Osteoblast (primary cell): Measurements from ENCODE around the gene NTN4. TPM values are rescaled to one million over a fixed set of nuclear protein-coding genes. Genes with fewer than 3 reads are reported as not detected.
"Not testable (repeated sequence)": the region's sequence is repeated elsewhere in the genome, so short reads cannot be mapped to it uniquely, and the experiment has no call there.

Experiments
- DNase-seq: peaks from one replicate; pipeline ENCODE4 v3.0.0; 2011; ENCODE audit warnings: low spot score, mixed read lengths; ENCODE audit not compliant: insufficient read length; ENCODE audit errors: missing footprints
- H2AFZ ChIP-seq: 2 replicates; pipeline ENCODE4 v1.6.0; 2011; ENCODE audit warnings: mild to moderate bottlenecking, low read length
- H3K27ac ChIP-seq: 2 replicates; pipeline ENCODE4 v1.5.1; 2011; ENCODE audit warnings: mild to moderate bottlenecking, low read depth, low read length, moderate library complexity
- H3K27me3 ChIP-seq: 2 replicates; pipeline ENCODE4 v1.6.0; 2012; ENCODE audit warnings: mild to moderate bottlenecking, control low read depth, inconsistent platforms, low read length, moderate library complexity; ENCODE audit not compliant: insufficient read depth
- H3K36me3 ChIP-seq: 2 replicates; pipeline ENCODE4 v1.5.1; 2011; ENCODE audit warnings: mild to moderate bottlenecking, low read length, control low read depth, moderate library complexity; ENCODE audit not compliant: insufficient read depth
- H3K4me1 ChIP-seq: 2 replicates; pipeline ENCODE4 v1.5.1; 2011; ENCODE audit warnings: mild to moderate bottlenecking, low read length, control low read depth, moderate library complexity; ENCODE audit not compliant: insufficient read depth
- H3K4me2 ChIP-seq: 2 replicates; pipeline ENCODE4 v1.6.0; 2011; ENCODE audit warnings: mild to moderate bottlenecking, low read length; ENCODE audit not compliant: insufficient read depth
- H3K4me3 ChIP-seq: fragments of 200-600 bp; sonication (generic); 3 replicates; pipeline ENCODE4 v1.5.1; 2012; ENCODE audit warnings: mild to moderate bottlenecking, low read length, inconsistent platforms; ENCODE audit not compliant: insufficient read depth
- H3K79me2 ChIP-seq: 2 replicates; pipeline ENCODE4 v1.6.0; 2012; ENCODE audit warnings: mild to moderate bottlenecking, low read length, control low read depth, inconsistent platforms; ENCODE audit not compliant: insufficient read depth
- H3K9me3 ChIP-seq: 2 replicates; pipeline ENCODE4 v1.5.1; 2011; ENCODE audit warnings: low read depth, low read length, control low read depth
- H4K20me1 ChIP-seq: 2 replicates; pipeline ENCODE4 v1.6.0; 2012; ENCODE audit warnings: mild to moderate bottlenecking, low read length, control low read depth; ENCODE audit not compliant: insufficient read depth
- CTCF ChIP-seq: IDR thresholded peaks from 2 replicates; pipeline ENCODE4 v1.5.1; 2011; ENCODE audit warnings: mild to moderate bottlenecking, low read depth, low read length, moderate library complexity; ENCODE audit errors: extremely low read depth
- total RNA-seq: library from RNA; depleted of rRNA; stranded (reverse); fragments of >200 nt; gene quantifications from 2 replicates; pipeline ENCODE4 v1.2.3, GENCODE V29; 2012

NTN4 gene
- total RNA-seq, 1 donor: 47.8 TPM

- H3K79me2 ChIP-seq: peaks cover 60% of the 10 kb centered on the region
- H3K9me3 ChIP-seq: no peaks in the 10 kb centered on the region
- TF ChIP-seq CTCF: no peak
- H2AFZ ChIP-seq: no peak overlapping the region
- H4K20me1 ChIP-seq: no peaks in the 10 kb centered on the region
- H3K27ac ChIP-seq: peak overlapping the region; percentile 91
- H3K27me3 ChIP-seq: no peaks in the 10 kb centered on the region
- peaks cover 30% of the 10 kb centered on the region for H3K4me1 ChIP-seq
- H3K4me2 ChIP-seq: peak overlapping the region; percentile 89
- DNase-seq: peak; percentile 91
- peak overlapping the region; percentile 91 for H3K4me3 ChIP-seq
- H3K36me3 ChIP-seq: peaks cover 22% of the 10 kb centered on the region
Measured at GRCh38 chr12:95788637-95789036, 1.9 kb downstream of the NTN4 start.

DNA sequence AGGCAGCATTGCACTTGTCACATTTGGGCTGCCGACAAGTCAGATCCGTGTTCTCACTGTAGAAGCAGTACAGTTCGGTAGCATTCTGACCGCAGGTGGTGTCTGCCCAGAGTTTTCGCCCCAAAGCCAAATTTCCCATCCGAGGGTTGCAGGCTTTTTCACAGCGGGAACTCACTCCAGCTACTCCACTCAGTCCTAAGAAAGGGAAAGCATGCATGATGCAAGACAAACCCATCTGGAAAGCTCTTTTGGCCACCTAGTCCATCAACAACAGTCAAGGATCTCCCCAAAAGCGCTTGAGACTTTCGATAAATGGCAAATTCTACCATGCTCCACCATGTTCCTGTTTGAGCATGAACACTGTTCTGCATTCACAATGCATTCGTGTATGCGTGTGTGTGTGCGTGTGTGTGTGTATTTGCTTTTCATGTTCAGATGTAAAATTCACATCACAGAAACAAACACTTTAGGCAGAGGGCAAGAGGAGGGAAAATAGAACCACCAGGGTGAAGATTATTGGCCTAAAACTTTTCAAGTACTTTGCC lies 3.2 kb downstream of the NTN4 start:
- Histone ChIP-seq H3K4me1 (peaks cover 37% of the 10 kb centered on the region), H3K4me2 (no peak overlapping the region), H3K36me3 (peaks cover 33% of the 10 kb centered on the region), H2AFZ (no peak overlapping the region), H3K27ac (no peak overlapping the region), H3K79me2 (peaks cover 73% of the 10 kb centered on the region), H3K4me3 (no peak overlapping the region), H3K27me3 (no peaks in the 10 kb centered on the region), H4K20me1 (no peaks in the 10 kb centered on the region), H3K9me3 (no peaks in the 10 kb centered on the region)
- no peak for DNase-seq
- TF ChIP-seq CTCF: no peak

DNA sequence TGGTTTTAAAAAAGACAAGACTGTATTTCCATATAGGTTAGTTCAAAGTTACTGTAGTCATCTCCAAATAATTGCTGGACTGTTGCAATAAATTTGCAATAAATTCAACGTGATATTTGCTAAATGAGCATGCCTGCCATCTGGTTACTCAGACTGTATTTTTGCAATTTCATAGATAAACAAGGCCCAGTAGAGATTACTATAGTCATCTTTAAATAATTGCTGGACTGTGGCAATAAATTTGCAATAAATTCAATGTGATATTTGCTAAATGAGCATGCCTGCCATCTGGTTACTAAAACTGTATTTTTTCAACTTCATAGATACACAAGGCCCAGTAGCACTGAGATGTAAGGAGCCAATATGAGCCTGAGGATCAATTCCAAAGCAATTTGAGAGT lies 5.6 kb downstream of the NTN4 start:
- TF ChIP-seq CTCF: no peak
- H3K4me2 ChIP-seq: peak overlapping the region; percentile 16

DNA sequence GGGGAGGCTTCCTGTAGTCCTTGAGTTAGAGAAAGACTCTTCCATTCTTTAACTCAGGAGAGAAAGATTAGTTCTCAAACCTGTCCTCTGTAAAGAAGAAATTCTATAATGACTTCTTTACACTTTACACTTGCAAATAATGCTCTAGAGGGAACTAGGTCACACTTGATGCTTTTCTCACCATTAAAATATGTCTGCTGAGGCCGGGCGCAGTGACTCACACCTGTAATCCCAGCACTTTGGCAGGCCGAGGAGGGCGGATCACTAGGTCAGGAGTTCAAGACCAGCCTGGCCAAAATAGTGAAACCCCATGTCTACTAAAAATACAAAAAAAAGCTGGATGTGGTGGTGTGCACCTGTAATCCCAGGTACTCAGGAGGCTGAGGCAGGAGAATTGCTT lies 6.3 kb downstream of the NTN4 start:
- Histone ChIP-seq H3K4me3 (no peak overlapping the region), H3K79me2 (peaks cover 75% of the 10 kb centered on the region), H2AFZ (no peak overlapping the region), H3K9me3 (no peaks in the 10 kb centered on the region), H3K36me3 (peaks cover 42% of the 10 kb centered on the region), H3K27me3 (no peaks in the 10 kb centered on the region), H4K20me1 (no peaks in the 10 kb centered on the region), H3K4me1 (peaks cover 35% of the 10 kb centered on the region), H3K4me2 (peak overlapping the region; percentile 12), H3K27ac (peak overlapping the region; percentile 19)
- no peak for TF ChIP-seq CTCF
- no peak for DNase-seq

More for the DNA sequence above, 5.6 kb downstream of the NTN4 start:
- H3K27me3 ChIP-seq: no peaks in the 10 kb centered on the region
- peaks cover 82% of the 10 kb centered on the region for H3K79me2 ChIP-seq
- H4K20me1 ChIP-seq: no peaks in the 10 kb centered on the region
- H2AFZ ChIP-seq: no peak overlapping the region
- peaks cover 42% of the 10 kb centered on the region for H3K36me3 ChIP-seq
- DNase-seq: no peak
- H3K4me1 ChIP-seq: peaks cover 37% of the 10 kb centered on the region
- H3K9me3 ChIP-seq: no peaks in the 10 kb centered on the region
- H3K27ac ChIP-seq: peak overlapping the region; percentile 19
- no peak overlapping the region for H3K4me3 ChIP-seq

DNA sequence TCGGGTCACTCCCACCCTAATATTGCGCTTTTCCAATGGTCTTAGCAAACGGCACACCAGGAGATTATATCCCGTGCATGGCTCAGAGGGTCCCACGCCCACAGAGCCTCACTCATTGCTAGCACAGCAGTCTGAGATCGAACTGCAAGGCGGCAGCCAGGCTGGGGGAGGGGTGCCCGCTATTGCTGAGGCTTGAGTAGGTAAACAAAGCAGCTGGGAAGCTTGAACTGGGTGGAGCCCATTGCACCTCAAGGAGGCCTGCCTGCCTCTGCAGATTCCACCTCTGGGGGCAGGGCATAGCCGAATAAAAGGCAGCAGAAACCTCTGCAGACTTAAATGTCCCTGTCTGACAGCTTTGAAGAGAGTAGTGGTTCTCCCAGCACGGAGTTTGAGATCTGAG lies 15.1 kb downstream of the NTN4 start:
- H3K79me2 ChIP-seq: peaks cover 21% of the 10 kb centered on the region
- H3K4me1 ChIP-seq: peaks cover 14% of the 10 kb centered on the region
- not testable (repeated sequence) for H3K27ac ChIP-seq, H3K27me3 ChIP-seq, H3K36me3 ChIP-seq, DNase-seq, H3K9me3 ChIP-seq, H3K4me2 ChIP-seq, H4K20me1 ChIP-seq, H2AFZ ChIP-seq, H3K4me3 ChIP-seq
